WI38 (cell line): ENCODE results near the gene RHEB.

Experiments
- H3K4me3 ChIP-seq: 2 replicates; pipeline ENCODE4 v1.5.1; 2011; ENCODE audit warnings: low read depth, mild to moderate bottlenecking, control low read depth, low read length
- CTCF ChIP-seq: IDR thresholded peaks from 2 replicates; pipeline ENCODE4 v1.5.1; 2012; ENCODE audit warnings: low read depth, mild to moderate bottlenecking, control low read depth, low read length

The RHEB gene

DNA sequence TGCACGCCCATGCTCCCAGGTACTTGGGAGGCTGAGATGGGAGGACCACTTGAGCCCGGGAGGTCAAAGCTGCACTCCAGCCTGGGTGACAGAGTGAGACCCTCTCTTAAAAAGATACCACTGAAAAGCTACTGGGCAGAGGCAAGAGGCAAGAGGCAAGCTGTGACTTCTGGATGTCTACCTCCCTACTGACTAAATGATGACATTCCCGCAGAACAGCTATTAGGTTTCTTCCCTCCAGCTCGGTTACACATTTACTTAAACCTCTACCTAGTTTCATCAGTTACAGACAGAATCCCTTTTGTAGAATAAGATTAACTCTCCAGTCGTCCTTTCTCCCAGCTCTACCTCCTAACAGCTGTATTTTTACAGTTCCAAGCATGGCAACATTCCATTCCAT is 21.2 kb downstream of the RHEB start:
- no peak overlapping the region for H3K4me3 ChIP-seq
- no peak for TF ChIP-seq CTCF

GRCh38 chr7:151497306-151497871 is 22.3 kb downstream of the RHEB start:
- no peak for TF ChIP-seq CTCF
- H3K4me3 ChIP-seq: no peak overlapping the region

DNA sequence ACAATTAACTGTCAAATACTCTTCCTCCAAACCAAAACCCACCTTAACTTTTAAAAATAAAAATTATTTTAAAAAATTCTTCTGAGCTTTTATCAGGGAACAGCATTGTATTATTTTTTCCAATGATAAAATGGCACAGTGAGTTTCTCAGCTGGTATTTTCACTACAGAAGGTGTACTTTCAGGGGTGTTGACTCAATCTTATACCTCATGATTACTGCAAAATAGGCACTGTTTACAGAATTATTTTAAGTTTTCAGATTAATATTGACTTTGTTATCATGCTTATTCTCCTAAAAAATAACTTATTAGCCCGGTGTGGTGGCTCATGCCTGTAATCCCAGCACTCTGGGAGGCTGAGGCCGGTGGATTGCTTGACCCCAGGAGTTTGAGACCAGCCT is 24.3 kb downstream of the RHEB start:
- TF ChIP-seq CTCF: no peak
- no peak overlapping the region for H3K4me3 ChIP-seq

GRCh38 chr7:151494298-151495284 is 25.1 kb downstream of the RHEB start:
- no peak for TF ChIP-seq CTCF
- no peak overlapping the region for H3K4me3 ChIP-seq

DNA sequence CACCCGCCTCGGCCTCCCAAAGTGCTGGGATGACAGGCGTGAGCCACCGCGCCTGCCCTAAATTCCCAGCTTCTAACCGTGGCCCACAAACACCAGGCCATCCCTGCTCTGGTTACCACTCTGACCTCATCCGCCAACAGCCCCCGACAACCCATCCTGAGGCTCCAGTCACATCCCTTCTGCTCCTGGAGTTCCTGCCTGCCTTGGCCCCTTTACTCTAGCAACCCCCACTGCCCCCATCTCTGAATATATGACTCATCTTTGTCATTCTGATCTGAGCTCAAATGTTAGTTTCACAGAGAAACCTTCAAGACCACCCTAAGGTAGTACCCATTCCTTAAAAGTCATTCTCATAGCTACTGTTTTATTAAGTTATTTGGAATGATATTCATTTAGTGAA is 26.6 kb downstream of the RHEB start:
- TF ChIP-seq CTCF: no peak
- H3K4me3 ChIP-seq: no peak overlapping the region

GRCh38 chr7:151491859-151492258 is 27.8 kb downstream of the RHEB start:
- H3K4me3 ChIP-seq: no peak overlapping the region
- no peak for TF ChIP-seq CTCF

GRCh38 chr7:151490456-151491105 is 29.1 kb downstream of the RHEB start:
- H3K4me3 ChIP-seq: no peak overlapping the region
- TF ChIP-seq CTCF: no peak
